WERI-Rb-1 (cell line): ENCODE data around the gene CHCHD6.

Source experiments
- DNase-seq: peaks from one replicate; pipeline ENCODE4 v3.0.0-alpha.2; 2020
- H3K27ac ChIP-seq: fragments of 250-450 bp; sonication (Bioruptor Pico); 2 replicates; pipeline ENCODE4 v1.5.1; 2020; ENCODE audit warnings: mild to moderate bottlenecking, moderate library complexity
- H3K27me3 ChIP-seq: fragments of 250-450 bp; sonication (Bioruptor Pico); 2 replicates; pipeline ENCODE4 v1.5.1; 2021; ENCODE audit warnings: mild to moderate bottlenecking, low read depth, moderate library complexity; ENCODE audit not compliant: insufficient read depth, severe bottlenecking
- H3K36me3 ChIP-seq: fragments of 250-450 bp; sonication (Bioruptor Pico); 2 replicates; pipeline ENCODE4 v1.5.1; 2020; ENCODE audit warnings: mild to moderate bottlenecking, moderate library complexity
- H3K4me3 ChIP-seq: 2 replicates; pipeline ENCODE4 v1.5.1; 2011; ENCODE audit warnings: low read depth, mild to moderate bottlenecking, control low read depth, low read length
- H3K9me3 ChIP-seq: fragments of 250-450 bp; sonication (Bioruptor Pico); 2 replicates; pipeline ENCODE4 v1.5.1; 2021; ENCODE audit warnings: mild to moderate bottlenecking, moderate library complexity; ENCODE audit not compliant: severe bottlenecking
- TF ChIP-seq, protein P1 (sequence below): IDR thresholded peaks from 2 replicates; pipeline ENCODE4 v1.5.1; 2011; ENCODE audit warnings: low read depth, mild to moderate bottlenecking, control low read depth, inconsistent platforms, low read length

CHCHD6 gene

DNA sequence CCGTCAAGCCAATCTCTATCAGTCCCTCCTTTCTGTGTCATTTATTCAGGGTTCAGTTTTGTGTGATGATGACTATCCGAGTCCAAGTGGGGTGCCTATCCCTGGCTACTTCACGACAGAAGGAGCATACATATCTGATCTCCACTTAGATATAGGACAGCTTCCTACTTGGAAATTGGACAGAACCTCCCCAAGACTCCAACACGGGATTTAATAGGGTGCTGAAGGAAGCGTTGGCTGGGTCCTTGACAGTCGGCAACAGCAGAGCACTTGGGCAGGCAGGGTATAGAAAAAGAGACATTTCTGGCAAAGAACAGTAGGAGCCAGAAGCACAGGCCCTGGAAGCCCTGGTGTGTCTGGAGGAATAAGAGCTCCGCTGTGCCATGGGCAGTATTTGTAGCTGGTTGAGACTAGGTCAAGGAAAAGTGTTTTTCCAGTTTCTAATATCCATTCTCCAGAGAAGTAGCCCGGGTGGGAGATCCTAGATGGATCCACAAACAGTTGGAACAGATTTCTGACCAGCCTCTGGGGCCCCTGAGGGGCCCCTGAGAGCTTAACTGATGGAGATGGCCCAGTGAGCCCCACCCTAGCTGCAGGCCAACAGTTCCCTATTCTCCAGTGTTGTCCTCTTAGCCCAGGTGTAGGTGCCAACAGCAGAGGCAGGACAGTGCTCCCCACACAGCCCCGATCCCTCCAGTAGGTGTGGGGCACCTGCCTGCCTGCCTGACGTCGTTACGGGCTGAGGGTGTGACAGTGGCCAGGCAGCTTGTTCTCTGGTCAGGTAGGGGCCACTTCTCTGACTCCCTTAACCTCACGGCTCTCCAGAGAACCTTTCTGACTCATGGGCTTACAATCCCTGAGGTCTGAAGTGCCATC, 130.8 kb downstream of the CHCHD6 start:
- DNase-seq, result no peak
- TF ChIP-seq, protein P1, sequence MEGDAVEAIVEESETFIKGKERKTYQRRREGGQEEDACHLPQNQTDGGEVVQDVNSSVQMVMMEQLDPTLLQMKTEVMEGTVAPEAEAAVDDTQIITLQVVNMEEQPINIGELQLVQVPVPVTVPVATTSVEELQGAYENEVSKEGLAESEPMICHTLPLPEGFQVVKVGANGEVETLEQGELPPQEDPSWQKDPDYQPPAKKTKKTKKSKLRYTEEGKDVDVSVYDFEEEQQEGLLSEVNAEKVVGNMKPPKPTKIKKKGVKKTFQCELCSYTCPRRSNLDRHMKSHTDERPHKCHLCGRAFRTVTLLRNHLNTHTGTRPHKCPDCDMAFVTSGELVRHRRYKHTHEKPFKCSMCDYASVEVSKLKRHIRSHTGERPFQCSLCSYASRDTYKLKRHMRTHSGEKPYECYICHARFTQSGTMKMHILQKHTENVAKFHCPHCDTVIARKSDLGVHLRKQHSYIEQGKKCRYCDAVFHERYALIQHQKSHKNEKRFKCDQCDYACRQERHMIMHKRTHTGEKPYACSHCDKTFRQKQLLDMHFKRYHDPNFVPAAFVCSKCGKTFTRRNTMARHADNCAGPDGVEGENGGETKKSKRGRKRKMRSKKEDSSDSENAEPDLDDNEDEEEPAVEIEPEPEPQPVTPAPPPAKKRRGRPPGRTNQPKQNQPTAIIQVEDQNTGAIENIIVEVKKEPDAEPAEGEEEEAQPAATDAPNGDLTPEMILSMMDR, result no peak
- H3K27ac ChIP-seq, result no peak overlapping the region
- no peak overlapping the region for H3K4me3 ChIP-seq
- no peaks in the 10 kb centered on the region for H3K36me3 ChIP-seq
- no peaks in the 10 kb centered on the region for H3K9me3 ChIP-seq
- H3K27me3 ChIP-seq, result no peaks in the 10 kb centered on the region

DNA sequence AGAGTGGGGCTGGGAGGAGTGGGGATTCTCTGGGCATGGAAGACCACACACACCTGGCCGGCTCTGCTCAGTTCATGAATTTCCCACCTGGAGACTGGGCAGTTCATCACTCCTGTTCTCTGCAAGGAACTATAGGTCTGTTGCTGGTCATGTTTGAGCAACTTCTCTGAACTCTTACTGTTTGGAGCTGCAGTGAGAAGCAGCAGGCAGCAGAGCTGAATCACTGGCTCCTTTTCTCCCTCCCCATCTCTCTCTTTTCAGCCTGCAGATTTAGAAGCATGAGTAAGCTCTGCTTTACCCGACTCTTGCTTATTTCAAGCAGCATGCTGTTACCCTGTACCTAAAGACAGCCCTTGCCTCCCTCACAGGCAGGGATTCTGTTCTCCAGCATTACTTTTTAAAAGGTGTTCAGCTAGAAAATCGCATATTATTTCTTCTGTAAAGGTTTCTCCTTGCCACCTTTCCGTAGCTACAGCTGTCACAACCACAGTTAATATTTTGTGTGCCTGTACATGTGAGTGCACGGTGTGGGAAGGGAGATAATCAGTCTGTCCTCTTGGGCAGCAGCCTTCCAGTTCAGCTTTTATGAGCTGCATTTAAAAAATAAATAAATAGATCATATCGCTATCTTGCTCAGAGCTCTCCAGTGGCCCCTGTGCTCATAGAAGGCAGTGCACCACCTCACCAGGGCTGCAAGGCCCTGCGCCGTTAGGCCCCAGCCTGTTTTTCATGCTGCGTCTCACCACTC, 131.6 kb downstream of the CHCHD6 start:
- no peak for DNase-seq

DNA sequence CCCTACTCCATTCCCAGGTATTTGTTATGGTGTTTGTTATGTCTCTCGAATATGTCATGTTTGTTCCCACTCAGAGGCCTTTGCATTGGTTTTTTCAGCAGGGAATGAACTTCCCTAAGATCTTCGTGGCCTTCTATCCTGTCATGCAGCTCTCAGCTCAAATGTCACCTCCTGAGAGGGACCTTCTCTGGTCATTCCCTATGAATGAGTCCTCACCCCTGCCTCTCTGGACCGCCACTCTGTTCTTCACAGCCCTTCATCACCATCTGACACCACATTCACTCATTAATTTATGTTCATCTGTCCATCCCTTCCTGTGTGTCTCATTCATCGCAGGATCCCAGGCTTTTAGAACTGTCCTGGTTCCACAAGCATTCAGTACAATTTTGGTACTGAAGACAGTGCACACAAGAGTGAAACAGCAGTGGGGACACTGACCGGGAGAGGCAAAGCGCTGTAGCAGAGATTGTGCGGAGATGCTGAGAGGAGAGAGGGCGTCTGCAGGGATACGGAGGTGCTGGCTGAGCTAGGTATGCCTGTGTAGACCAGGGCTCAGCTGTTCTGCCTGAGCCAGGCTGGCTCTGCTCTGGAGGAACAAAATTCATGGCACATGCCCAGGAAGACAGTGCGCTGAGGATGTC, 132.3 kb downstream of the CHCHD6 start:
- DNase-seq, result no peak
- Histone ChIP-seq H3K27me3 (no peaks in the 10 kb centered on the region), H3K4me3 (no peak overlapping the region), H3K27ac (no peak overlapping the region), H3K36me3 (no peaks in the 10 kb centered on the region), H3K9me3 (no peaks in the 10 kb centered on the region)
- TF ChIP-seq, protein P1, result no peak

More for the DNA sequence above, 131.6 kb downstream of the CHCHD6 start:
- H3K9me3 ChIP-seq, result no peaks in the 10 kb centered on the region
- no peaks in the 10 kb centered on the region for H3K27me3 ChIP-seq
- no peaks in the 10 kb centered on the region for H3K36me3 ChIP-seq
- H3K4me3 ChIP-seq, result no peak overlapping the region
- no peak overlapping the region for H3K27ac ChIP-seq
- TF ChIP-seq, protein P1, result no peak

DNA sequence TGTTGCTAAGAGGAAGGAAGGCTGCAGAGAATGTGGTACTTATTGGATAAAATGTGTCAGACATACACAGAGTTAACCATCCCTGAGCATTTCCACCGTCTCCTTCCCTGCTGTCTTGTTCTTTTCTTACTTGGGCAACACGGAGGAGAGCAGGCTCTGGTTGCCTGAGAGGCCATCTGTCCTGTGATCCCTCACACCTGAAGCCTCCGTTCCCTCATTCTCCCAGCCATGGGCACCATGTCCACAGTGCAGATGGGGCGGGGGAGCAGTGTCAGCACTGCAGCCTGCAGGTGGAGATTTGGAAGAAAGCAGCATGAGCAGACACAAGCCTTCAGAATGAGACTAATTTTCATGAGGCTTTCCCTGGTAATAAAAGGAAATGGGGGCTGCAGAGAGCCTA, 133.7 kb downstream of the CHCHD6 start:
- no peaks in the 10 kb centered on the region for H3K36me3 ChIP-seq
- no peak for DNase-seq
- no peak overlapping the region for H3K4me3 ChIP-seq
- H3K9me3 ChIP-seq, result no peaks in the 10 kb centered on the region
- H3K27me3 ChIP-seq, result no peaks in the 10 kb centered on the region
- TF ChIP-seq, protein P1, result no peak
- H3K27ac ChIP-seq, result no peak overlapping the region

DNA sequence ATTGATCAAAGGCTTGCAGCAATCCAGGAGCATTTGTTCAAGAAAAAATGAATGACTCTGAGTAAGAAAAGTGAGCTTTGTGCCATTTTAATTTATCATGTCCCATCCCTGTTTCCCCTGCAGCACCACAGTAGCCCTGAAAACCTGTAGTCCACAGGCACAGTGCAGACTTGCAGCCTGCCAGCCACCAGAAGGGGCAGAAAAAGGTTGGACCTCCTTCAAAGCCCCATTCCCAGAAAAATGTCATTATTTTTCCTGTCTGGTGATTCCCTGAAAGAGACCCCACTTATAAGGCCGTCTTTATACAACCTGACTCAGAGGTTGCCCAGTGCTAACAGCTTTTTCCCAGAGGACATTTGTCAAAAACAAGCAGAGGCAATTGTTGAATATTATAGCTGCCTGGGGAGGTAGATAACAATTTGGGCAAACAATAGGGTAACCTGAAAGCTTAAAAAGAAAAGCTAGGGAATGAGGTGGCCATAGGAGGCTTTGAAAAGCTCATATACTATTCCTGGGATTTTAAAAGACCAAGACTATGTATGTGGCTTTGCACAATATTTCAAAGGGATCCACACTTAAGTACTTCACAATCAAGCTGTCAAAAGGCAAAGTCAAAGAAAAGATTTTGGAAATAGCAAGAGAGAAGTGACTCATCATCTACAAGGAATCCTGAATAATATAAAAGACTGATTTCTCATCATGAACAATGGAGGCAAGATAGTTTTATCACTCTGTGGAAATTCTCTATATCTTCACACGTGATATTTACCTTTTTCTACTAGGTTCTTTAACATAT, 142.1 kb downstream of the CHCHD6 start:
- Histone ChIP-seq H3K4me3 (no peak overlapping the region), H3K9me3 (no peaks in the 10 kb centered on the region), H3K27ac (no peak overlapping the region), H3K36me3 (no peaks in the 10 kb centered on the region), H3K27me3 (no peaks in the 10 kb centered on the region)
- no peak for DNase-seq
- TF ChIP-seq, protein P1, result no peak
